GM19324 (cell line): ENCODE data around the gene UBL7.

ENCODE experiments used
- ATAC-seq: cut with Tn5 transposase; IDR thresholded peaks from one replicate; pipeline ENCODE4 v1.9.1; 2021; ENCODE audit warnings: mild to moderate bottlenecking, moderate library complexity; ENCODE audit not compliant: unreplicated experiment, low FRiP score

The UBL7 gene

GRCh38 chr15:74411686-74412085 is 49.3 kb downstream of the UBL7 start:
- ATAC-seq: no peak

- no peak for ATAC-seq
Measured at GRCh38 chr15:74410502-74410901, 50.5 kb downstream of the UBL7 start.

GRCh38 chr15:74409225-74409624 is 51.7 kb downstream of the UBL7 start:
- no peak for ATAC-seq

GRCh38 chr15:74408815-74409214 is 52.1 kb downstream of the UBL7 start:
- ATAC-seq: no peak

- ATAC-seq: no peak
Measured at GRCh38 chr15:74408385-74408784, 52.6 kb downstream of the UBL7 start.

GRCh38 chr15:74406992-74407705 is 53.8 kb downstream of the UBL7 start:
- ATAC-seq: no peak

- ATAC-seq: no peak
Measured at GRCh38 chr15:74406517-74406916, 54.4 kb downstream of the UBL7 start.

GRCh38 chr15:74405823-74406222 is 55.1 kb downstream of the UBL7 start:
- no peak for ATAC-seq

- ATAC-seq: peak; percentile 43
Measured at GRCh38 chr15:74403991-74404563, 56.9 kb downstream of the UBL7 start.

- ATAC-seq: peak; percentile 21
Measured at GRCh38 chr15:74403588-74403919, 57.4 kb downstream of the UBL7 start.

- ATAC-seq: peak; percentile 1
Measured at GRCh38 chr15:74402873-74403587, 57.9 kb downstream of the UBL7 start.

- ATAC-seq: no peak
Measured at GRCh38 chr15:74402337-74402841, 58.6 kb downstream of the UBL7 start.

GRCh38 chr15:74400915-74401757 is 59.8 kb downstream of the UBL7 start:
- no peak for ATAC-seq

- no peak for ATAC-seq
Measured at GRCh38 chr15:74400313-74400860, 60.6 kb downstream of the UBL7 start.

GRCh38 chr15:74399511-74400312 is 61.2 kb downstream of the UBL7 start:
- no peak for ATAC-seq

- ATAC-seq: no peak
Measured at GRCh38 chr15:74399100-74399499, 61.9 kb downstream of the UBL7 start.

- ATAC-seq: no peak
Measured at GRCh38 chr15:74398183-74398582, 62.8 kb downstream of the UBL7 start.

- peak; percentile 26 for ATAC-seq
Measured at GRCh38 chr15:74397239-74398068, 63.5 kb downstream of the UBL7 start.
